Endothelial cell of umbilical vein (primary cell): ENCODE results near the gene MOB2. TPM values are rescaled to one million over a fixed set of nuclear protein-coding genes. Genes with fewer than 3 reads are reported as not detected.

Experiments
- BruUV-seq: library from RNA; stranded (reverse); fragments of 400-500 nt; replicated peaks from 2 replicates; lab custom pipeline; 2021; lab: Mats Ljungman, UMichigan
- CTCF ChIA-PET: fragments of 300-600, 350-600 bp; sonication (Branson Sonifier 250); formaldehyde crosslinking; loops from one replicate; lab custom pipeline; 2021; ENCODE audit warnings: antibody characterized with exemption, inconsistent platforms; lab: Charles Lee
- POLR2A ChIA-PET: fragments of 300-600, 350-600 bp; sonication (Branson Sonifier 250); formaldehyde crosslinking; loops from one replicate; lab custom pipeline; 2021; ENCODE audit warnings: antibody characterized with exemption, inconsistent platforms; lab: Charles Lee
- DNase-seq: peaks from one replicate; pipeline ENCODE4 v3.0.0-alpha.2; 2011; ENCODE audit warnings: low read depth, low spot score
- FAIRE-seq: peaks from 2 replicates; lab custom pipeline; 2011; peaks lifted over from hg19 to GRCh38; lab: Jason Lieb, UNC
- H2AFZ ChIP-seq: 2 replicates; pipeline ENCODE4 v1.6.0; 2012; ENCODE audit warnings: low read depth, low read length, control low read depth, inconsistent platforms
- H3K27ac ChIP-seq: 2 replicates; pipeline ENCODE4 v1.5.1; 2011; ENCODE audit warnings: low read depth, mild to moderate bottlenecking, control low read depth, low read length, moderate library complexity; ENCODE audit not compliant: insufficient read depth
- H3K27me3 ChIP-seq, 2 experiments: 2 replicates each; pipeline versions ENCODE4 v1.6.0 to v1.6.1; 2011; ENCODE audit warnings: low read length in 2 of 2, mixed read lengths in 1 of 2; ENCODE audit not compliant: control insufficient read depth in 2 of 2, insufficient read depth in 2 of 2
- H3K36me3 ChIP-seq, 2 experiments: 2 replicates in 1 of 2; 3 replicates in 1 of 2; pipeline ENCODE4 v1.5.1; 2011; ENCODE audit warnings: low read length in 2 of 2, mild to moderate bottlenecking in 1 of 2, moderate library complexity in 1 of 2; ENCODE audit not compliant: control insufficient read depth in 2 of 2, insufficient read depth in 2 of 2; ENCODE audit errors: extremely low read depth in 1 of 2
- H3K4me1 ChIP-seq: 3 replicates; pipeline ENCODE4 v1.5.1; 2011; ENCODE audit warnings: mild to moderate bottlenecking, low read length; ENCODE audit not compliant: control insufficient read depth, insufficient read depth; ENCODE audit errors: extremely low read depth
- H3K4me2 ChIP-seq: 2 replicates; pipeline ENCODE4 v1.6.1; 2011; ENCODE audit warnings: low read length, control low read depth, mixed read lengths; ENCODE audit not compliant: insufficient read depth
- H3K4me3 ChIP-seq, 3 experiments: fragments of 200-600 bp in 1 of 3; sonication (generic), shearing (Covaris generic) in 1 of 3; replicated peaks in 1 of 3; 2 replicates each; pipeline ENCODE4 v1.5.1; 2011 to 2016; ENCODE audit warnings: control low read depth in 3 of 3, low read length in 3 of 3, mild to moderate bottlenecking in 2 of 3, inconsistent platforms in 1 of 3, low read depth in 1 of 3, moderate library complexity in 1 of 3; ENCODE audit not compliant: insufficient read depth in 1 of 3
- H3K79me2 ChIP-seq: 2 replicates; pipeline ENCODE4 v1.6.0; 2012; ENCODE audit warnings: low read length, inconsistent platforms; ENCODE audit not compliant: control insufficient read depth, insufficient read depth
- H3K9ac ChIP-seq: replicated peaks from 2 replicates; pipeline ENCODE3; 2011; ENCODE audit warnings: low read length, control low read depth; ENCODE audit not compliant: insufficient read depth; ENCODE audit errors: extremely low read depth
- H3K9me1 ChIP-seq: replicated peaks from 3 replicates; pipeline ENCODE4 v1.6.0; 2011; ENCODE audit warnings: mild to moderate bottlenecking, low read length; ENCODE audit not compliant: control insufficient read depth, insufficient read depth; ENCODE audit errors: extremely low read depth
- H3K9me3 ChIP-seq: replicated peaks from 2 replicates; pipeline ENCODE4 v1.5.1; 2012; ENCODE audit warnings: low read length, inconsistent platforms; ENCODE audit not compliant: control insufficient read depth, insufficient read depth
- H4K20me1 ChIP-seq: replicated peaks from 2 replicates; pipeline ENCODE3; 2011; ENCODE audit warnings: mild to moderate bottlenecking, low read length; ENCODE audit not compliant: control insufficient read depth, insufficient read depth; ENCODE audit errors: extremely low read depth
- EZH2 ChIP-seq: IDR thresholded peaks from 2 replicates; pipeline ENCODE4 v1.6.1; 2012; ENCODE audit warnings: borderline replicate concordance, low read depth, mild to moderate bottlenecking, moderate library complexity, low read length, inconsistent platforms; ENCODE audit not compliant: severe bottlenecking
- FOS ChIP-seq: IDR thresholded peaks from 2 replicates; pipeline ENCODE4 v1.6.1; 2011; ENCODE audit warnings: mild to moderate bottlenecking, low read length, moderate library complexity, borderline replicate concordance; ENCODE audit not compliant: insufficient read depth
- GATA2 ChIP-seq: IDR thresholded peaks from 2 replicates; pipeline ENCODE4 v1.7.0; 2011; ENCODE audit warnings: low read depth, mild to moderate bottlenecking, moderate library complexity, mixed read lengths, low read length; ENCODE audit not compliant: insufficient read length, insufficient read depth
- JUN ChIP-seq: IDR thresholded peaks from 2 replicates; pipeline ENCODE4 v1.6.1; 2011; ENCODE audit warnings: borderline replicate concordance, low read depth; ENCODE audit not compliant: insufficient read length, insufficient read depth
- MYC ChIP-seq: IDR thresholded peaks from one replicate; pipeline ENCODE4 v1.6.1; 2011; ENCODE audit warnings: mild to moderate bottlenecking, low read depth, low read length
- POLR2A ChIP-seq: IDR thresholded peaks from 2 replicates; pipeline ENCODE4 v1.6.1; 2012; ENCODE audit warnings: low read depth, mild to moderate bottlenecking, control low read depth, low read length
- POLR2AphosphoS5 ChIP-seq: IDR thresholded peaks from 2 replicates; pipeline ENCODE4 v1.6.1; 2012; ENCODE audit warnings: low read depth, mild to moderate bottlenecking, control low read depth, low read length, moderate library complexity; ENCODE audit not compliant: insufficient read depth
- dilution Hi-C: fragments of 300-500 bp; cut with MboI; formaldehyde crosslinking; loops from one replicate; pipeline ENCODE4 v1.15.0; 2019; ENCODE audit warnings: low sequenced_read_pairs; ENCODE audit not compliant: extremely low pct_ligation_motif_present
- intact Hi-C: fragments of 100-400 bp; cut with micrococcal nuclease; formaldehyde crosslinking; loops from one replicate; pipeline ENCODE4 v1.10.0; 2022
- polyA plus RNA-seq, 4 experiments: library from polyadenylated mRNA; depleted of rRNA in 3 of 4; stranded (reverse) in 3 of 4; unstranded in 1 of 4; fragments of >200 nt; gene quantifications; 2 replicates each; pipeline versions ENCODE4 v1.2.1 to v1.2.3, GENCODE V29; 2011 to 2012; ENCODE audit warnings: missing spikeins in 1 of 4
- total RNA-seq: library from RNA; stranded (reverse); gene quantifications from 2 replicates; pipeline ENCODE4 v1.2.3, GENCODE V29; 2021
- TF ChIP-seq, protein P1 (sequence below): IDR thresholded peaks from 2 replicates; pipeline ENCODE4 v1.6.1; 2011; ENCODE audit not compliant: insufficient read depth, insufficient read length
- TF ChIP-seq, protein P2 (sequence below), 2 donors: IDR thresholded peaks; 1 replicate in 1 of 2; 2 replicates in 1 of 2; pipeline ENCODE4 v1.5.1; 2011; ENCODE audit warnings: low read length in 2 of 2, mild to moderate bottlenecking in 2 of 2, moderate library complexity in 2 of 2, control low read depth in 1 of 2, inconsistent platforms in 1 of 2, low read depth in 1 of 2; ENCODE audit not compliant: insufficient read depth in 1 of 2; ENCODE audit errors: extremely low read depth in 1 of 2

MOB2 gene
- total and polyA plus RNA-seq, 2 donors (not counting 3 experiments of a cell fraction or from before 2014, with no cell fraction given), result 38.2 to 50.6 TPM

DNA sequence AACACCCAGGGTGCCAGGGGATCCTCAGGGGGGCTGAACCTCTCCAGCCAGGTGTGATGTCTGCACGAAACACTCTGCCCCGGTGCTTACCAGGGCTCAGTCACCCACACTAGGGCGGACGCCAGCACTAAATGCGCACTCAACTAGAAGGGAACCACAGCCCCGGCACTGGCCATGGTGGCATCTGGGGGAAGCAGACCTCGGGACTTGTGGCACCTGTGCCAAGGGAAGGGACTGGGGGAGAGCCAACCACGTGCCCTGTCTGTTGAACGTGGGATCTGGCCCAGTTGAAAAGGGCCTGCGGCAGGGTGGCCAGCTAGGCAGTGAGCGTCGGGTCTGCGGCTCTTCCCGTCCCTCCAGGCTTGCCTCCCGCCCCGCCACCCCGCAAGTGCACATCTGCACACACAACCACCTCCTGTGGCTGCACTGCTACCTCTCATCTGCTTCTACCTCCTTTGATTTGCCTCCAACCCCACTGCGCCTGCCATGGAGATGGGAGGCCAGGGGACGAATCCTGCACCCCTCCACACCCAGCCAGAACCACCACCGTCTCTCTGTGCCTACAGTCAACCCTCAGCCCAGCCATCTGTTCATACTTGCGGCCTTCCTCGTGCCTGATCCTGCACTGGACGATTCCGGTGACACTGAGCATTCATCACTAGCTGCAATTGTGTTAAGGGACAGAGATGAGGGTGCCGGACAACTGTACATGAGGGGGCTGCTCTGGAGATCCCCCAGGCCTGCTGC is 15.0 kb upstream of the MOB2 start:
- Histone ChIP-seq H3K9me1 (no peaks in the 10 kb centered on the region), H3K4me2 (no peak overlapping the region), H3K4me1 (peaks cover 4% of the 10 kb centered on the region), H4K20me1 (peaks cover 8% of the 10 kb centered on the region), H3K27ac (no peak overlapping the region), H3K4me3 (no peak overlapping the region), H3K36me3 (no peaks in the 10 kb centered on the region), H3K79me2 (peaks cover 28% of the 10 kb centered on the region), H3K27me3 (no peaks in the 10 kb centered on the region), H3K9ac (no peak overlapping the region), H3K9me3 (no peaks in the 10 kb centered on the region), H2AFZ (no peak overlapping the region)
- no TSS peak for BruUV-seq
- dilution Hi-C loops (no loop called here), intact Hi-C loops (no loop called here)
- ChIA-PET POLR2A (no interaction called here), CTCF (no interaction called here)
- DNase-seq (no peak), FAIRE-seq (no peak)
- no peak for TF ChIP-seq JUN
- TF ChIP-seq, protein P1, sequence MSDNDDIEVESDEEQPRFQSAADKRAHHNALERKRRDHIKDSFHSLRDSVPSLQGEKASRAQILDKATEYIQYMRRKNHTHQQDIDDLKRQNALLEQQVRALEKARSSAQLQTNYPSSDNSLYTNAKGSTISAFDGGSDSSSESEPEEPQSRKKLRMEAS, result no peak
- TF ChIP-seq FOS, result no peak
- no peak for TF ChIP-seq GATA2
- TF ChIP-seq, protein P2, sequence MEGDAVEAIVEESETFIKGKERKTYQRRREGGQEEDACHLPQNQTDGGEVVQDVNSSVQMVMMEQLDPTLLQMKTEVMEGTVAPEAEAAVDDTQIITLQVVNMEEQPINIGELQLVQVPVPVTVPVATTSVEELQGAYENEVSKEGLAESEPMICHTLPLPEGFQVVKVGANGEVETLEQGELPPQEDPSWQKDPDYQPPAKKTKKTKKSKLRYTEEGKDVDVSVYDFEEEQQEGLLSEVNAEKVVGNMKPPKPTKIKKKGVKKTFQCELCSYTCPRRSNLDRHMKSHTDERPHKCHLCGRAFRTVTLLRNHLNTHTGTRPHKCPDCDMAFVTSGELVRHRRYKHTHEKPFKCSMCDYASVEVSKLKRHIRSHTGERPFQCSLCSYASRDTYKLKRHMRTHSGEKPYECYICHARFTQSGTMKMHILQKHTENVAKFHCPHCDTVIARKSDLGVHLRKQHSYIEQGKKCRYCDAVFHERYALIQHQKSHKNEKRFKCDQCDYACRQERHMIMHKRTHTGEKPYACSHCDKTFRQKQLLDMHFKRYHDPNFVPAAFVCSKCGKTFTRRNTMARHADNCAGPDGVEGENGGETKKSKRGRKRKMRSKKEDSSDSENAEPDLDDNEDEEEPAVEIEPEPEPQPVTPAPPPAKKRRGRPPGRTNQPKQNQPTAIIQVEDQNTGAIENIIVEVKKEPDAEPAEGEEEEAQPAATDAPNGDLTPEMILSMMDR (IDR thresholded peaks at IDR 0.05; ENCODE audit: extremely low read depth in 1 of 2, insufficient read depth in 1 of 2, low read depth in 1 of 2, low read length in 2 of 2), result no peak
- TF ChIP-seq MYC, result no peak
- no peak for TF ChIP-seq POLR2AphosphoS5
- TF ChIP-seq EZH2, result no peak
- TF ChIP-seq POLR2A, result no peak
